Measurements from ENCODE around the gene PDZRN3. TPM values are rescaled to one million over a fixed set of nuclear protein-coding genes. Genes with fewer than 3 reads are reported as not detected.
"Not testable (repeated sequence)": the region's sequence is repeated elsewhere in the genome, so short reads cannot be mapped to it uniquely, and the experiment has no call there.

The PDZRN3 gene
- total RNA-seq, 1 donor from 2014 or later: 130 TPM

DNA sequence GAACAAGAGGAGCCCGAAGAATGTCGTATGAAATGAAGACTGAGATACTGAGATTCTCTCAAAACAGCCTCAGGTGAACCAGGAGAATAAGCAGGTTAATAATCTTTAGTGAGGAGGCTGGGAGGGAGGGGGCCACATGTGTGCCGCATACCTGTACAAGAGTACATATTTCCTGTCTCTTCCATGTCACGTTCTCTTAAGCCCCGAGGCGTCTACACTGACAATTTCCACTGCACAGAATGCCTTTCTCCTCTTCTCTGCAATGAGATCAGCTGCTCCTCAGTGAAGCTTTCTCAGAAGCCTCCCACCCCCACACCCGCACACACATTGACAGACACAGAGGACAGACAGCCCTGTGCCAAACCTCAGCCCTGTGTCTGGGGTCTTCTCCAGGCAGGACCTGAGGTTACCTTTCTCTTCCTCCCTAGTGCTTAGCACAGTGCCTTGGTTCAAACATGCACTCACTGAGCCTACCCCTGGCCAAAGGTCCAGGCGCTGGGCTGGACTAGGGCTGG, 55.4 kb downstream of the PDZRN3 start:
- intact Hi-C loops (cut with DNase I): no loop called here
- ATAC-seq: peak; percentile 24

DNA sequence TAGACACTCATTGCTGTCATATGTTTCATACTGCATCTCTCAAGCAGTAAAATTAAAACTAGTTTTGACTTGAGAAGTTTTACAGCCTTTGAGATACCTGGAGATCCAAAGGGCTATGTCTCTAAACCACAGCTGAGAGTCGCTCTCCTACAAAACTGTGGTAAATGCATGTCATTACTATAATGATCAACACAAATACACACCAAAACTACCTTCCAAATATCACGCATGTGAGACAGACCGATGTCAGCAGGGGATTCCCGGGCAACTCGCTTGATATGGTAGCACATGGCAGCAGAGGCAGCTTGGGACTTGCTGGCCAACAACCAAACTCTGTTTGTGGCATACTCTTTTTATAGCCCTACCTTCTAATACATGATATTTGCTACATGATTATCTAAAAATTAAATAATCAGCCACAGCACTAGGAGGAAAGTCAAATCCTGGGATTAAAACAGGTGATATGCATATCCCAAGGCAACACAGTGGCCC, 56.3 kb downstream of the PDZRN3 start:
- peak; percentile 42 for ATAC-seq
- intact Hi-C loops (cut with DNase I): no loop called here
- no peak for DNase-seq (ENCODE audit: missing footprints)

More for the DNA sequence above, 55.4 kb downstream of the PDZRN3 start:
- DNase-seq (ENCODE audit: missing footprints): no peak

DNA sequence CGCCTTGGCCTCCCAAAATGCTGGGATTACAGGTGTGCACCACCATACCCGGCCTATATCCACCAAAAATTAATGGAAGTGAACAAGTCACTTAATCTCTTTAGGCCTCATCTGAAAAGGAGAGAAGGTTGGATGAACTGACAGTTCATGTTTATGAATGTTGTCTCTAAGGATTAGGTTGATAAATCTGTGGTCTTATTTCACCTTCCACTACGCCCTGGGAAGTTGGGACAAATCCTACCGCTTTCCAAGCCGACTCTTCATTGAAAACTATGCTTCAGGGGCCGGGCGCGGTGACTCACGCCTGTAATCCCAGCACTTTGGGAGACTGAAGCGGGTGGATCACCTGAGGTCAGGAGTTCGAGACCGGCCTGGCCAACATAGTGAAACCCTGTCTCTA, 59.4 kb downstream of the PDZRN3 start:
- ATAC-seq: not testable (repeated sequence)

DNA sequence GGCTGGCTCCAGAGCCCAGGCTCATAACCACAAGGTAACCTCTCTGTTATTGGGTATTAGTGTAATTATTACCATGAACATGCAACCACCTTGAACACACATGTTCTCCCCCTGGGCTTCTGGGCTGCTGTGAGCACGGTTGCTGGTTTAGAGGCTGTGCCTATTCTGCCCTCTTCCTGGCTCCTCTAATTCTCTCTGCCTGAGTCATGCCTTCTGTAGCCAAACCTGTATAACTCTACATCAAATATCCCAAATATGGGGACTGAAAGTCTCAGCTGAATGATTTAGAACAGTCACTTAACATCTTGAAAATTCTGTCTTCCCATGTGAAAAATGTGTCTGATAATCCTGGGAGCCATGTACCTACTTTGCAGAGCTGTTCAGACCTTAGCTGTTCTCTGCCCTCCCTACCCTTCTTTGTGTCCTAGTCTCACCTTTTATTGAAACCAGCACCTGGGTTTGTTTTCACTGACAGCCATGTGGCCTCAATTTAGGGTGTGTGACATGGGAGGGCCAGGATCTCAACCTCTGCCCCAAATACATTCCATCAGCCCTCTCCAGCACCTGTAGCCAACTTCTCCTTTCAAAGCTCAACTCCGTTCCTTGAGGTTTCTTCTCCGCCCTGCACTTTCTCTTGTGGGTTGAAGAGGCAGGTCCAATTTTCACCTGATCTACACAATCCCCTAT, 60.7 kb downstream of the PDZRN3 start:
- ATAC-seq: no peak
- intact Hi-C loops (cut with DNase I): no loop called here

More for the DNA sequence above, 59.4 kb downstream of the PDZRN3 start:
- intact Hi-C loops (cut with DNase I); DNase-seq (ENCODE audit: missing footprints): not testable (repeated sequence)

DNA sequence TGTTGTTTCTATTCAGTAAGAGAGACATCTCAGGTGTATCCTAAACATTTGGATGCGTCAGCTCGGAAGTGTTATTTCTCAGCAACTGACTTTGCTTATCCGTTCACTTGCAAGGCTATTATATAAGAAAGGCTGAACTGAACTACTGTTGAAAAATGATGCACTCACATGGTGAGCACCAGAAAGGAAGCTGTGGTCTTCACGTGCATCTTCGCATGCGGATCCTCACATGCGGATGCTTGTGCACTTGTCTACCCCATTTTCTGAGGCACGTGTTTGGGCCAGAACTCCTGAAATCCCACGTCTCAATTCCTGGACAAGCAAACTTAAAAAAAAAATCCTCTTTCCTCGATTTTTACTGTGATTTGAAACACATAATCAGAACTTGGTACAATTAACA, 63.2 kb downstream of the PDZRN3 start:
- DNase-seq (ENCODE audit: missing footprints): no peak
- intact Hi-C loops (cut with DNase I): no loop called here

More for the DNA sequence above, 60.7 kb downstream of the PDZRN3 start:
- no peak for DNase-seq (ENCODE audit: missing footprints)

DNA sequence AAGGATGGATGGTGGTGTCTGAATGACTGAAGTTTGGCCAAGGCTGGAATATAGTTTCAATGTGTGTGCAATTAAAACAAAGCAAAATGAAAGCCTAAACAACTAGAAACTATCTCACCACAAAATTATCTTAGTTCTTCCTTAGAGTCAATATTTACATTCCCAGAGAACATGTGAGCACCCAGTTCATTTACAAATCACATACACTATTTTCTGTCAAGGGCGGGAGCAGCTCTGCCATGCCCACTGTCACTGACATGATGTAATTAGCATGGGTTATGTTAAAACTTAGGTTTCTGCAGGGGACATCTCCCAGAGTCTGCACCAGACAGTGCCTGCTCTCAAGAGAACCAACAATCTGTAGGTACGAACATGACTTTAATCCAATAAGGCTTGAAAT, 65.0 kb downstream of the PDZRN3 start:
- intact Hi-C loops (cut with DNase I): loop anchor here (5.0 kb wide), 2 partner anchors 42 to 63 kb away; partner anchors contain the start of gene PDZRN3
- ATAC-seq (no peak), DNase-seq (ENCODE audit: missing footprints) (no peak)

More for the DNA sequence above, 63.2 kb downstream of the PDZRN3 start:
- no peak for ATAC-seq

DNA sequence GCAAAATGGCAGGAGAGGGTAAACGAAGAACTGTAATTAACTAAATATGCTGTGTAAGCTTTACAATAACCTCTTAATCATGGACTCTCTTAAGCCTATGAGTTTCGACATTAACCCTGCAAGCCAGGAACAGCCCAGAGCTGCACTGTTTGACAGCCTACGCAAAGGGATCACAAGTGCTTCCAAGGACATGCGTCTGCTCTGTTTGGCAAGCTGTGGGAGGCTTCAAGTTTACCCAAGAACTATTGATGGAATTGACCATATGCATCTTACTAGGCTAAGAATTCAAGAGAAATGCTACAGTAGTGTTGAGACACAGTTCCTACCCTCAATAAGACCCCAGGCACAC, 66.0 kb downstream of the PDZRN3 start:
- intact Hi-C loops (cut with DNase I): loop anchor here (5.0 kb wide), 2 partner anchors 41 to 64 kb away; partner anchors contain the start of gene PDZRN3
- ATAC-seq (peak; percentile 79), DNase-seq (ENCODE audit: missing footprints) (no peak)

DNA sequence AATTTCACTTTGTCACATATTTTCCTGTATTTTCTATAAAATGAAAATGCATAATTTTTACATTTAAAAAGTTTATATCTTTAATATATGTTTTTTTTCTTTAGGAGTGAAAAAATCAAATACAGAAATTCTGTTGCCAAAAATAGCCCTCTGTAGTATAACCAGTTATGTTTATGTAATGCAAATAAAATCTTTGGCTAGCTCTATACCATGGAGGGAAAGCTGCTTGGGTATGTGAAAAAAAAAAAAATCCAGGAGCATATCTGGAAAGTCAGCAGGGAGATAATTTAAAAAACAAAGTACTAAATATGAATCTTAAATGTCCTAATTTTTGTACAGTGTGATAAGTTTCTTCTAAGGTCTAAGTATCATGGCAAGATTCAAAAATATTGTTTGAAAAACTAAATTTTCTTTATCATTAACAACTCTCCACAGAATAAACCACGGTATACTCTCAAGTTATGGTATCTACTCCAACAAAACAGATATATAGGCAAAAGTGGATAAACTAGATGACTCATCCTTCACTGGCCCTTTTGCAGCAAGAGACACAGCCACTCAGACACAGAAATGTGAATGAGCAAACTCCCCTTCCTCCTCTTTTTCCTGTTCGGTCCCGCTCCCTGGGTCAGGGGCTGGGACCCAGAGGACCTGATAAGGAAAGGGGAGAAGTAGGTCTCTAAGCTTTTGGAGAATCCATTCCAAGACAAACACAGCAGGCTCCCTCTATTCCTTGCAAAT, 66.6 kb downstream of the PDZRN3 start:
- intact Hi-C loops (cut with DNase I): loop anchor here (5.0 kb wide), 2 partner anchors 41 to 64 kb away; partner anchors contain the start of gene PDZRN3
- DNase-seq (ENCODE audit: missing footprints): no peak
- no peak for ATAC-seq

DNA sequence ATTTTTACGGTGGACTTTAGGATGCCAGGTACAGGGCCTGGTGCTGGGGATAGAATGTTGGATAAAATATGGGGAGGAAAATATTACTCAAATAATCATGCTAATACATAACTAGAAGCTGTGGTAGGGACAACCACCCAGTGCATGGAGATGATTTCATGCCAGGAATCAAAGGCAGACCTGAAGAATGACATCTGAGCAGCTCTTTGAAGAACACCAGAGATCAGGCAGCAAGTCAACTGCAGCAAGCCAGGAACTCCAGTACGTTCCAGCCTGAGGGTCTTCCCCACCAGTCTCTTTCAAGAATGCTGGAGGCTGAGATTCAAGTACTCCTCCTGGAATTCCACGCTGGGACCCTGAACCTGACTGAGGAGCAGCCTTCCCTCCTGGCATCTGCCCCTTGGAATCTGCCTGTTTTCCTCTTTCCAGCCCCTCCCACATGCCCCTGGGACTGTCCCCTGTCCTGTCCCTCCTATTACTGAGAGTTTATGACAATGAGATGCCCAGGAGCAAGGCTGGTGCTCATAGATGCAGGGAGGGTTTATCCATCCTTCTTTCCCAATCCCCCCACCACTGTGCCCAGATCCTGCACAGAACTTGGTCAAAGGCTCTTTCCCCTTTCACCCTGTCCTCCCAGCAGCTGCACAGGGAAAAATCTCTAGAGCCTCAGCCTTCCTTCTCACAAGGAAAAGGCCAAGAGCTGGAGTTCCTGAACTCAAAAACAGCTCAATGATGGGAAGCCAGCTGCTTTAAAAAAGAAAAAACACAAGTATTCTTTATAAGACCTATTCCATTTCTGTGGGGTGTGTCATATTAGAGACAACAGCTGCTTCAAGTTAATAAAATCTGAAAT, 68.0 kb downstream of the PDZRN3 start:
- peak; percentile 37 for ATAC-seq
- no peak for DNase-seq (ENCODE audit: missing footprints)
- intact Hi-C loops (cut with DNase I): loop anchor here (5.0 kb wide), 2 partner anchors 39 to 66 kb away; partner anchors contain the start of gene PDZRN3

DNA sequence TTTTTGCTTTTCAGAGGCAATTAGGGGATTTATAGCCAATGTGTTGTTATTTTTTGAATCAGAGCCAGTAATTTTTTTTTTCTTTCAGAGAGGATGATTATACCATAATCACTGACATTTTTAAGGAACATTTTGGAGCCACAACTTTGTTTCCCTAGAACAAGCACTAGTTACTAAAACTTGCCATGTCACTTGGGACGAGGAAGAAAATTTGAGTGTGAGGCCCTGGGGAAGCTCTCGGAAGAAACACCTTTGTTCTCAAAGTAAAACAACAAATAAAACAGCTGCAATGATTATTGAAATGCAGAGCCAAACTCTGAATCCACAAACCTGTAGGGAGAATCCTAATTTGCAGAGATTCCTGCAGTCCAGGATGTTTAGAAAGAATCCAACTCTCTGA, 69.7 kb downstream of the PDZRN3 start:
- no peak for ATAC-seq
- intact Hi-C loops (cut with DNase I): loop anchor here (5.0 kb wide), 2 partner anchors 38 to 67 kb away; partner anchors contain the start of gene PDZRN3
- no peak for DNase-seq (ENCODE audit: missing footprints)

DNA sequence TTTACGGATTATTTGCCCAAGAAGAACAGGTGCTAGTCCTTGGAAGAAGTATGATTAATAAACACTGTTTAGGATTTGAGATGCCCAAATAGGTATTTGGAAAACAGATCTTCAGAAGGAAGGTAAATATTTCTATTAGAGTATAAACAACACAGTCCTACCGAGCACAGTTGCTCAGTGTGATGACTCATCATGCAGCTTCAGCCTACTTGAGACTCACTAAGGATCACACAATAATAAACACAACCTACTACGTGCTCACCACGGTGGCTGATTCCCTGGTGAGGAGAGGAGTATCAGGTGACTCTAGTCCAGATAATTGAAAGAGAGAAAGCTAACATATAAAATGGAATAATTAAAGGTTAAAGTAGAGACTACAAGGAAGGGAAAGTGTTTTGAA, 72.0 kb downstream of the PDZRN3 start:
- DNase-seq (ENCODE audit: missing footprints) (no peak), ATAC-seq (no peak)
- intact Hi-C loops (cut with DNase I): no loop called here

DNA sequence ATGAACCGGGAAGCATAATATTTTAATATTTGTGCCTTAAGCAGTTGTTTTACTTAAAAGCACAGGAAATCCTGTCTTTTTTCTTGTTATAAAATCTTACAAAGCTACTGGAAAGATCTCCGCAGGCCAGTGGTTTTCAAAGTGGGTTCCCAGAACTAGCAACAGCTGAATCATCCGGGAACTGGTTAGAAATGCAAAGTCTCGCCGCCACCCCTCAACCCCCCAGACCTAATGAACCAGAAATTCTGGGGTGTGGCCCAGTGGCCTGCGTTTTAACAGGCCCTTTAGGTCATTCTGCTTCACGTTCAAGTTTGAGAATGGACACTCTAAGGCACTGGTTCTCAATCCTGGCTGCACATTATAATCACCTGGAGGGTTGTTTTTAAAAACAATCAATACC, 74.7 kb downstream of the PDZRN3 start:
- ATAC-seq: no peak
- intact Hi-C loops (cut with DNase I): no loop called here
- DNase-seq (ENCODE audit: missing footprints): no peak

DNA sequence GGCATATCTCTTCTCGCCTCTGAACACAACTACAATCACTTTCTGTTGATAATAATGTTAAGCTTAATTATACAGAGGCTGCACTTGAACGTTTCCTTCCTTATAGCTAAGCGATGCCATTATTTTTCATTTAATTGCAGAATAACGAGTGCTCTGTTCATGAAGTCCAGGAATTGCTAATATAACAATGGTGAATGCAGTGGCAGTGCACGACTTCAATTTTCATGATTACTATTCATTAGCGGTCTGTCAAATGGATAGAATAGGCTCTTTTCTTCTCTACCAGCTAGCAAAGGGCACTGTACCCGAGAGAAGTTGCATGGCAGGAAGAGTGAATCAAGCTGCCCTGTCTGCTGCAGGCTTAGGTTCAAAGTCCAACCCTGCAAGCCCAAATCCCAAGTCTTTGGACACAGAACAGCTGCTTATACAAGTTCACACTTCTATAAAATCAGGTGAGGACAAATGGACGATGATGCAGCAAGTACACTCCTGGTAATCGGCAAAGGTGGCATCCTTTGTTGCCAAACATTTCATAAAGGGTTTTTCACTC, 75.6 kb downstream of the PDZRN3 start:
- ATAC-seq (no peak), DNase-seq (ENCODE audit: missing footprints) (no peak)

DNA sequence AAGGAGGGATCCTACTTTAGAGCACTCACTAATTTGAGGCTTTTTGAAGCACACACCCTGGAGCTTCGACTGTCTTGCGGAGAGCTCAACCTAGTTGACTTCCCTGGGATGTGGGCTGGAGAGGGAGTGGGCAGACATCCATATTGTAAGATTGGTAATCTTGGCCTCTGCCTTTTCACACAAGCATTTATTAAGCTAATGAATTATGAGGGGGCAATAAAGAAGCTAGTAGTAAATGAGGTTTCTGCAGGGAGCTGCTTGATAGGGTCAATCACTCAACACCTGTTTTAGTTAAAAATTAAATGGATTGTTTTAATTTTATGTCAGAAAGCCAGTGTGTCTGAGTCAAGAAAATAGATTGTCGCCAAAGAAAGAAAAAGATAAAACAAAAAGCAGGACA, 76.3 kb downstream of the PDZRN3 start:
- intact Hi-C loops (cut with DNase I): no loop called here
- DNase-seq (ENCODE audit: missing footprints): no peak
- ATAC-seq: no peak

More for the DNA sequence above, 75.6 kb downstream of the PDZRN3 start:
- intact Hi-C loops (cut with DNase I): no loop called here

DNA sequence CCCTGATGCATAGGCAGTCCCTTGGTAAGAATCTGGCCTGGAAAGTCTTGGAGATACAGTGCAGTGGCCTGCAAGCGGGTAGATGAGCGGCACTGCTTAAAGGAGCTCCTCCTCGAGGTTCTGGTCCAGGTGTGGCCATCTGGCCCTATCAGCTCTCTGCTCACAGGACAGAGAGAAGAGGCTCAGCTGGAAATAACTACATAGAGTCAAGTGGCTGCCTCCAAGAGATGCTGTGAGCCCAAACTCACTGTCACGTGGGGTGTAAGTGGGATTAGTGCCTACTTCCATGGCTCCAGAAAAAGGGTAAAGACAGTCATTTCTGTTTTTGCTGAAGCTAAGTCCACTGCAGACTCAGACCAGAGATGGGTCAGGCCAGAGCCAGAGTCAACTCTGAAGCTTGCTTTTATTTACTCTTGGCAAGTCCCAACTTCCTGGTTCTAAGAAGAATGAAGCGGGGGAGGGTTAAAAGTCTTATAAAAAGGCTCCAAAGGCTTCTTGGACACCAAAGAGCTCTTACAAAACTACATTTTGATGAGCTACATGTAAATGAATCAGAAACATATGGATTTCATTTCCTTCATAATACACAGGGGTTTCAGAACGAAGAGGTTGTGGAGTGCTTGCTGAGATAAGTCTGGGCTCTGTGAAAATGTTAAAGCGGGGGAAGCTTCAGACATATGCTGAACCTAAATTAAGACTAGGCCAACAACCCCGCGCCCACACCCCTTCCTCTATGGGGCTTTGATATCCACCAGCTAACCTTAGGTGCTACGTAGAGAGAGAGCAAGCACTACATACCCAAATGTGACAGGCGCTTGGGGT, 77.1 kb downstream of the PDZRN3 start:
- ATAC-seq (peak; percentile 55), DNase-seq (ENCODE audit: missing footprints) (no peak)
- intact Hi-C loops (cut with DNase I): no loop called here

DNA sequence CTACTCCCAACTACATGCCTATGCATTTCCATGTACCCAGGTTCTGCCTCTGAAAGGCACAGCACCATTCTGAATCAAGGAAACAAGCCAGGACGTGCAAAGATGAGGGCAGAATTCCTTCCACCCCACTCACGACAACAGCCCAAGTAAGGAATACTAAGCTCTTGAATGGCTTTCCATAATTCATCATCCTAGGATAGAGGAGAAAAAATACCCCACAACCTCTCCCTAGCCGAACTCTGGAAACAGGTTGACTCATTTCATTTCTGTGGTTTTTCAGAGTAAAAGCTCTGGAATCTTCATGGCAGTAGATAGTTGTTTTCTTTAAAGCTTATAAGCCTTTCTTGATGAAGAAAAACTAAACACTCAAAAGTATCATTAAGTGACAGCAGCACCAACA, 77.8 kb downstream of the PDZRN3 start:
- intact Hi-C loops (cut with DNase I): no loop called here
- DNase-seq (ENCODE audit: missing footprints) (no peak), ATAC-seq (no peak)

DNA sequence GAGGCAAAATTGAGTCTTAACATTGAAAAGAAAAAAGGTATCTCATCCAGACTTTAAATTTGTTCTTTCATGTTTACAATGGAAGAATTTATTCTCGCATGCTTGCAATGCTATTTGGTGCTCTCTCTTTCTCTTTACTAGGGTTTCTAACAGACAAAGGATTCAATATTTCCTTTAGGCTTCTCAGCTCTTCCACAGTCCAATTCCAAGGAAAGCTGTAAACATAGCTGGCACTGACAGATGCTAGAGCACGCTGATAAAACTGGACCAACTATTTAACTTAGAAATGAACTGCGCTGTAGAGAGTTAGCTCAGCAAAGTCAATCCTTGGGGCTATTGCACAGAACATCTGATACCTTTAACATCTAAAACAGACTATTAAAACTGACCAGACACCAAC, 81.3 kb downstream of the PDZRN3 start:
- ATAC-seq (no peak), DNase-seq (ENCODE audit: missing footprints) (no peak)
- intact Hi-C loops (cut with DNase I): no loop called here

DNA sequence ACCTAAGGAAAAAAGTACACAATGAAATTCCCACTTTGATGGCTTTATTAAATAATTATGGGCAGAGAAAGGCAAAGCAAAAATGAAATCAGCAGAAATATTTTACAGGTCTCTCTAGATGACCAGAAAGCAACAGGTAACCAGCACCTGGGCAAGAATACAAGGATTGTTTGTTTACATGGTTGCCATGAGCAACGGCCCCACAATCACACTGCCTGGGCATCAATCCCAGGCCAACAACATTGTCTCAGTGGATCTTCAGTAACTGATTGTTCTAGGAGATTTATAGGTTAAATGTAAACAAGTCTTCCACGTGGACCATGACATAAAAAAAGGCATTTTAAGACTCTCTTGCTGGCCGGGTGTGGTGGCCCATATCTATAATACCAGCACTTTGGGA, 82.6 kb downstream of the PDZRN3 start:
- intact Hi-C loops (cut with DNase I): no loop called here
- no peak for DNase-seq (ENCODE audit: missing footprints)
- no peak for ATAC-seq

Data from Right ventricle myocardium inferior (tissue), 1 donor.